Esophagus (tissue), 2 donors: ENCODE measurements around the gene MRM2. TPM values are rescaled to one million over a fixed set of nuclear protein-coding genes. Genes with fewer than 3 reads are reported as not detected.

Experiments used
- H3K27ac ChIP-seq, 2 donors: one replicate each; pipeline ENCODE4 v1.5.1; 2013; ENCODE audit warnings: low read depth in 2 of 2, mild to moderate bottlenecking in 2 of 2, inconsistent platforms in 1 of 2, low read length in 1 of 2, moderate library complexity in 1 of 2
- H3K27me3 ChIP-seq, 2 donors: one replicate each; pipeline ENCODE4 v1.6.1; 2013; ENCODE audit warnings: low read length in 2 of 2, control low read depth in 1 of 2, mild to moderate bottlenecking in 1 of 2; ENCODE audit not compliant: insufficient read depth in 2 of 2, control insufficient read depth in 1 of 2
- H3K36me3 ChIP-seq, 2 donors: one replicate each; pipeline ENCODE4 v1.6.1; 2013; ENCODE audit warnings: low read length in 1 of 2; ENCODE audit not compliant: control insufficient read depth in 2 of 2, insufficient read depth in 2 of 2
- H3K4me1 ChIP-seq, 2 donors: one replicate each; pipeline ENCODE4 v1.6.1; 2013; ENCODE audit warnings: low read length in 1 of 2; ENCODE audit not compliant: control insufficient read depth in 2 of 2, insufficient read depth in 2 of 2
- H3K4me3 ChIP-seq, 2 donors: one replicate each; pipeline ENCODE4 v1.5.1; 2013; ENCODE audit warnings: low read length in 2 of 2, mild to moderate bottlenecking in 2 of 2, low read depth in 1 of 2, moderate library complexity in 1 of 2
- H3K9me3 ChIP-seq, 2 donors: one replicate each; pipeline ENCODE4 v1.6.1; 2013; ENCODE audit warnings: mild to moderate bottlenecking in 2 of 2, low read depth in 1 of 2, low read length in 1 of 2, moderate library complexity in 1 of 2; ENCODE audit not compliant: control insufficient read depth in 2 of 2, insufficient read depth in 1 of 2
- WGBS, 2 donors: extraction: QIAGEN DNeasy Blood & Tissue Kit; methylation state at CpG; one replicate each; pipeline ENCODE4 v1.1.7; 2013; 5-methylcytosine and 5-hydroxymethylcytosine counted together
- polyA plus RNA-seq, 2 donors: library from polyadenylated mRNA; stranded (reverse); fragments of 200-250 nt; gene quantifications; one replicate each; pipeline ENCODE4 v1.2.3, GENCODE V29; 2013
- donor health status: healthy with polysubstance abuse.
- donor health status: Bipolar disorder and iron deficiency.

The MRM2 gene
- polyA plus RNA-seq, 2 donors, result 16.8 to 19.7 TPM

DNA sequence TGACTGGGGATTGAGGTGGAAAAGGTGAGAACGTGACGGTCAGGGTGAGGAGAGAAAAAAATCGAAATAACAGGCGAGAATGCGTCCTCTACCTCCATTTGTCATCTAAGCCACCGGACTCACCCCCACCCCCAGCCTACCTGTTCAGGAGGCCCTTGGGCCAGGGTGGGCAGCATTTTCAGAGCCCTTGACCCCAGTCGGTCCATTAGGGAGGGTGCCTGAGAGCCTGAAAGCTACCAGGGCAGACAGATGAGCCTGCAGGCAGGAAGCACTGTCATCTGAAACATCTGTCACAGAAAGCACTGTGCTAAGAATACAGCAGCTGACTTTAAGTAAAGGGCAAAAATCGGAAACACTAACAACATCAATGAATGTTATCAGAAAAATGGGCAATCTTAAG is 56.3 kb downstream of the MRM2 start:
- H3K36me3 ChIP-seq, result no peaks in the 10 kb centered on the region
- 95% methylated on average over 8 of the region's 8 CpGs for WGBS, 2 donors
- no peak overlapping the region for H3K27ac ChIP-seq
- H3K27me3 ChIP-seq, result no peaks in the 10 kb centered on the region
- no peaks in the 10 kb centered on the region for H3K9me3 ChIP-seq
- no peaks in the 10 kb centered on the region for H3K4me1 ChIP-seq
- H3K4me3 ChIP-seq, result no peak overlapping the region

Other genes with a start within 250 kb of the MRM2 start
- 10 to 100 TPM; 18.0 to 24.9 TPM for gene MAD1L1, start 9.3 kb downstream of the MRM2 start, polyA plus RNA-seq
- 10 to 100 TPM; 24.7 to 41.0 TPM for gene NUDT1, start within 50 bp of the MRM2 start, polyA plus RNA-seq
- 10 to 100 TPM; 15.6 to 37.7 TPM for gene SNX8, start 72.2 kb upstream of the MRM2 start, polyA plus RNA-seq
- 10 to 100 TPM; 54.2 to 85.6 TPM for gene EIF3B, start 112.6 kb upstream of the MRM2 start, polyA plus RNA-seq
- gene CHST12, start 161.4 kb upstream of the MRM2 start, polyA plus RNA-seq, result 1 to 10 TPM; 6.3 to 6.8 TPM
- not detected for gene GRIFIN, start 234.2 kb upstream of the MRM2 start, polyA plus RNA-seq